Fibroblast of the aortic adventitia (primary cell): ENCODE results near the gene RAB1B. TPM values are rescaled to one million over a fixed set of nuclear protein-coding genes. Genes with fewer than 3 reads are reported as not detected.
"Not testable (repeated sequence)": the region's sequence is repeated elsewhere in the genome, so short reads cannot be mapped to it uniquely, and the experiment has no call there.

Experiments
- DNase-seq: peaks from one replicate; pipeline ENCODE4 v3.0.0-alpha.2; 2010; ENCODE audit warnings: low read depth
- H3K4me3 ChIP-seq: 2 replicates; pipeline ENCODE4 v1.5.1; 2011; ENCODE audit warnings: low read depth, mild to moderate bottlenecking, control low read depth, low read length, moderate library complexity
- CTCF ChIP-seq: IDR thresholded peaks from 2 replicates; pipeline ENCODE4 v1.5.1; 2011; ENCODE audit warnings: mild to moderate bottlenecking, low read length, control low read depth, inconsistent platforms; ENCODE audit not compliant: insufficient read depth
- total RNA-seq: library from RNA; depleted of rRNA; stranded (reverse); fragments of >200 nt; gene quantifications from 2 replicates; pipeline ENCODE4 v1.2.3, GENCODE V29; 2012; ENCODE audit warnings: low replicate concordance

Gene RAB1B
- total RNA-seq, 1 donor, result 85.1 TPM

- no peak for TF ChIP-seq CTCF
- H3K4me3 ChIP-seq, result peak overlapping the region; percentile 42
- DNase-seq, result peak; percentile 72
These were observed 48.9 kb downstream of the RAB1B start for GRCh38 chr11:66317322-66317722.

DNA sequence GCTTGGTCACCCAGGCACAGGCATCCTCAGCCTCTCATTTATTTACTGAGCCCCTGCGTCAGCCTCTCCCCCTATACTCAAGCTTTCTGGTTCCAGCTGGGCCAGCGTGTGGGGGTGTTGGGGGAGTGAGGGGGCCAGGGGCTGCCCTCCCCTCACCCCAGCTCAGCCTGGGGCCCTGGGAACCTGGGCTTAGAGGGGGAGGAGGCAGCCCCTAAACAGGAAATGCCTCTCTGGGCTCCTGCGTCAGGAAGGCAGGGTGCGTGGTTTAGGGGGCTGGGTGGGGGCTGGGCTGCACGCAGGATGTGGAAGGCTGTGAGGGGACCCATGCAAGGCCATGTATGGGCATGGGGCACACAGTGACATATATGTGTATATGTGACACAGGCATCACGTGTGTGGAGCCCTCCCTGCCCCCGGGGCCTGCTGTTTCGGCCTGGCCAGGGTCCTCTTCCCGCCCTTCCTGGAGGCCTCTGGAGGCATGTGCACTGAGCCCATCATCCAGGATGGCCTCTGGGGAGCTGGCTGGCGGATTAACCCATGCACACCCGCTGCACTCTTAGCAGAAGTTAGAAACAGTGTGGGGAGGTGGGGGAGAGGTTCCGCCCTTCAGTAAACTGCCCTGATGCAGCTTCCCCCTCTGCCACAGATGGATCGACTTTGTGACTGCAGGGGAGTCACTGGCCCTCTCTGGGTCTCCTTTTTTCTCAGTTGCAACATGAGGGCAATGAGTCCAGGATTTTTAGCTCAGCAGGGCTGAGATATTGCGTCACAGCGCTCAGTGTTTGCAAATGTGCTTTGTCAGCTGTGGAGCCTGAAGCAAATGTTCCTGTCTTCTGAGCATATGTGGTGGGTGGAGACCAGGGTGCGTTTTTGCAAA, 49.5 kb downstream of the RAB1B start:
- TF ChIP-seq CTCF, result no peak
- peak; percentile 95 for DNase-seq
- H3K4me3 ChIP-seq, result peak overlapping the region; percentile 37

DNA sequence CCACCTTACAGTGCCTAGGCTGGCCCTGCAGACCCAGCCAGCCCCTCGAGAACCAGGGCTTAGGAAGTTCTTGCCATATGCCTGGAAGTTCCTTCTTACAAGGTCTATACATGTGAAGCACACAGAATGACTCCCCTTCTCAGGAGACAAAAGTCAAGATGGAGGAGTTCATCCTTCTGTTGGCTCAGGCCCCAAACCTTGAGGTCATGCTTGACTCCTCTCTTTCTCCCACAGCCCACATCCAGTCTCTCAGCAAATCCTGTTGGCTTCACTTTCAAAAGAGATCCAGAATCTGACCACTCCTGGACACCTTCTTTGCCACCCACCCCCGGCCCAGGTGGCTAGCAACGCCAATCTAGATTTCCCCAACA, 50.1 kb downstream of the RAB1B start:
- TF ChIP-seq CTCF, result no peak
- no peak overlapping the region for H3K4me3 ChIP-seq
- DNase-seq, result no peak

DNA sequence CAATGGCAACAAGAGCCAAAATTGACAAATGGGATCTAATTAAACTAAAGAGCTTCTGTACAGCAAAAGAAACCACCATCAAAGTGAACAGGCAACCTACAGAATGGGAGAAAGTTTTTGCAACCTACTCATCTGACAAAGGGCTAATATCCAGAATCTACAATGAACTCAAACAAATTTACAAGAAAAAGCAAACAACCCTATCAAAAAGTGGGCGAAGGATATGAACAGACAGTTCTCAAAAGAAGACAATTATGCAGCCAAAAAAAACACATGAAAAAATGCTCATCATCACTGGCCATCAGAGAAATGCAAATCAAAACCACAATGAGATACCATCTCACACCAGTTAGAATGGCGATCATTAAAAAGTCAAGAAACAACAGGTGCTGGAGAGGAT, 51.9 kb downstream of the RAB1B start:
- not testable (repeated sequence) for H3K4me3 ChIP-seq, DNase-seq

- not testable (repeated sequence) for H3K4me3 ChIP-seq, DNase-seq
These were observed 52.3 kb downstream of the RAB1B start for GRCh38 chr11:66320748-66321147.

- no peak for TF ChIP-seq CTCF
- peak; percentile 53 for DNase-seq
- H3K4me3 ChIP-seq, result no peak overlapping the region
These were observed 53.2 kb downstream of the RAB1B start for GRCh38 chr11:66321606-66322005.

DNA sequence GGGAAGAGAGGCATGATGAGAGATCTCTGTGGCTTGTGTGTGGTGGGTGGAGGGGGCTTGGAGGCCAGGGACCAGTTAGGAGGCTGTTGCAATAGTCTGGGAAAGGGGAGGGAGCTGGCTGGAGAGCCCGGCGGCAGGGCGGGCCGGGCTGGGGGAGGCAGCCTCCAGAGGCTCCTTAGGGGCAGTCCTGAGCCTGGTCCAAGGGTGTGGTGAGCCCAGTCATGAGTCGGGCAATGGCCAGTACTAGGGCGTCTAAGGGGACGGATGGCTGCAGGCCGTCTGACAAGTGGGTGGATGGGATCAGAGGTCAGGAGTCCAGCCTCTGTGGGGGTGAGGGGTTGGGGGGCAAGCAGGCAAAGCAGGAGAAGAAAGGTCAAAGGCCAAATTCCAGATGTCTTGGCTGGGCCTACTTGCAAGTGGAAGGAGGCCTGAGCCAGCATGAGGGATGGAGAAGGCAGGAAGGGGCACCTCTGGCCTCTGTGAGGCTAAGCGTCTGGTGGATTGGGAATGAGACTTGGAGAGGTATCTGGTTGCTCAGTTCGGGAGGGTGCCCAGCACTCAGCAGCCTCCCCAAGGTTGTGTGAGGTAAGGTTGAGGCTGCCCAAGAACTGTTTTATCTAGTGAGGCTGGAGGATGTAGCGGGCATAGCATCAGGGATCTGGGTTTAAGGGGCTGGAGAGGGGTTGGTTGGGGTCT, 54.4 kb downstream of the RAB1B start:
- TF ChIP-seq CTCF, result no peak
- peak; percentile 89 for DNase-seq
- no peak overlapping the region for H3K4me3 ChIP-seq

GRCh38 chr11:66323684-66324083, 55.2 kb downstream of the RAB1B start:
- TF ChIP-seq CTCF, result no peak
- no peak overlapping the region for H3K4me3 ChIP-seq
- no peak for DNase-seq
